ENCODE measurements around the gene BROX. TPM values are rescaled to one million over a fixed set of nuclear protein-coding genes. Genes with fewer than 3 reads are reported as not detected.

The BROX gene
- total RNA-seq, 4 donors from 2014 or later, result 48.8 to 95.3 (median 80.4) TPM

- Histone ChIP-seq H3K4me3 (replicated peaks in 1 of 3) (no peak overlapping the region), H3K36me3 (peaks cover 5 to 7% of the 10 kb centered on the region in 2 donors), H3K9me3 (no peaks in the 10 kb centered on the region), H3K27me3 (no peaks in the 10 kb centered on the region), H3K27ac (no peak overlapping the region), H3K4me1 (no peaks in the 10 kb centered on the region)
- WGBS, 2 donors, result 87 to 93% methylated on average over 2 of the region's 2 CpGs
- TF ChIP-seq CTCF (IDR thresholded peaks at IDR 0.05) (no peak), POLR2A (IDR thresholded peaks at IDR 0.05) (no peak)
- DNase-seq, result no peak
- intact Hi-C loops (cut with DNase I), result no loop called here
Measured at GRCh38 chr1:222697826-222698225, 14.5 kb upstream of the BROX start.

- Histone ChIP-seq H3K9me3 (no peaks in the 10 kb centered on the region), H3K4me3 (replicated peaks in 1 of 3) (no peak overlapping the region), H3K27me3 (no peaks in the 10 kb centered on the region), H3K4me1 (no peaks in the 10 kb centered on the region), H3K27ac (no peak overlapping the region), H3K36me3 (peaks cover 5 to 7% of the 10 kb centered on the region in 2 donors)
- intact Hi-C loops (cut with DNase I), result no loop called here
- WGBS, 2 donors, result 91% methylated on average over 4 of the region's 4 CpGs
- no peak for TF ChIP-seq POLR2A (IDR thresholded peaks at IDR 0.05)
- no peak for TF ChIP-seq CTCF (IDR thresholded peaks at IDR 0.05)
- DNase-seq, result no peak
Measured at GRCh38 chr1:222702210-222702609, 10.2 kb upstream of the BROX start.

- WGBS, 2 donors, result 96% methylated on average over 1 of the region's 1 CpG
- TF ChIP-seq CTCF (IDR thresholded peaks at IDR 0.05) (no peak), POLR2A (IDR thresholded peaks at IDR 0.05) (no peak)
- intact Hi-C loops (cut with DNase I), result no loop called here
Measured at GRCh38 chr1:222704260-222704659, 8.1 kb upstream of the BROX start.

GRCh38 chr1:222706815-222707214 is 5.5 kb upstream of the BROX start:
- Histone ChIP-seq H3K4me1 (peaks cover 10 to 13% of the 10 kb centered on the region in 2 donors), H3K36me3 (peaks cover 1 to 5% of the 10 kb centered on the region in 2 donors), H3K27ac (no peak overlapping the region), H3K9me3 (no peaks in the 10 kb centered on the region), H3K4me3 (replicated peaks in 1 of 3) (no peak overlapping the region), H3K27me3 (no peaks in the 10 kb centered on the region)
- WGBS, 2 donors, result 75 to 90% methylated on average over 4 of the region's 4 CpGs
- intact Hi-C loops (cut with DNase I), result no loop called here
- DNase-seq, result no peak
- TF ChIP-seq CTCF (IDR thresholded peaks at IDR 0.05) (no peak), POLR2A (IDR thresholded peaks at IDR 0.05) (no peak)

More at GRCh38 chr1:222704260-222704659, 8.1 kb upstream of the BROX start:
- Histone ChIP-seq H3K27me3 (no peaks in the 10 kb centered on the region), H3K9me3 (no peaks in the 10 kb centered on the region), H3K36me3 (peaks cover 5 to 7% of the 10 kb centered on the region in 2 donors), H3K4me3 (replicated peaks in 1 of 3) (no peak overlapping the region), H3K27ac (no peak overlapping the region), H3K4me1 (no peaks in the 10 kb centered on the region)
- DNase-seq, result no peak

- no peak for DNase-seq
- 87 to 89% methylated on average over 5 of the region's 5 CpGs for WGBS, 2 donors
- no peak for TF ChIP-seq CTCF (IDR thresholded peaks at IDR 0.05)
- TF ChIP-seq POLR2A (IDR thresholded peaks at IDR 0.05), result no peak
- Histone ChIP-seq H3K36me3 (no peaks in the 10 kb centered on the region), H3K4me1 (peaks cover 13 to 17% of the 10 kb centered on the region in 2 donors), H3K4me3 (replicated peaks in 1 of 3) (no peak overlapping the region), H3K9me3 (no peaks in the 10 kb centered on the region), H3K27ac (no peak overlapping the region), H3K27me3 (no peaks in the 10 kb centered on the region)
- intact Hi-C loops (cut with DNase I), result loop anchor here (5.0 kb wide), 1 partner anchor 67 kb away; no protein-coding TSS in a partner anchor
Measured at GRCh38 chr1:222709700-222710153, 2.6 kb upstream of the BROX start.
